HL-60 (cell line): ENCODE measurements around the gene STS.

Experiments
- DNase-seq, 2 experiments: peaks; one replicate each; pipeline ENCODE4 v3.0.0-alpha.2; 2010 to 2020; ENCODE audit warnings: low read depth in 1 of 2, low spot score in 1 of 2
- H3K27ac ChIP-seq: fragments of 250-450 bp; sonication (Bioruptor Pico); replicated peaks from 2 replicates; pipeline ENCODE4 v1.5.1; 2020; ENCODE audit warnings: mild to moderate bottlenecking, moderate library complexity
- H3K27me3 ChIP-seq: fragments of 250-450 bp; sonication (Bioruptor Pico); 2 replicates; pipeline ENCODE4 v1.5.1; 2021; ENCODE audit warnings: mild to moderate bottlenecking, moderate library complexity; ENCODE audit not compliant: insufficient read depth, poor library complexity, severe bottlenecking
- H3K4me3 ChIP-seq: replicated peaks from 2 replicates; pipeline ENCODE4 v1.5.1; 2011; ENCODE audit warnings: mild to moderate bottlenecking, control low read depth, low read length; ENCODE audit not compliant: insufficient read depth
- GABPA ChIP-seq: IDR thresholded peaks from 2 replicates; pipeline ENCODE4 v1.6.1; 2012; ENCODE audit warnings: low read depth
- POLR2AphosphoS5 ChIP-seq: IDR thresholded peaks from 2 replicates; pipeline ENCODE4 v1.6.1; 2012; ENCODE audit warnings: low read depth
- SPI1 ChIP-seq: IDR thresholded peaks from 2 replicates; pipeline ENCODE4 v1.6.1; 2012; ENCODE audit warnings: low read depth, mild to moderate bottlenecking, borderline replicate concordance
- TF ChIP-seq, protein P1 (sequence below): IDR thresholded peaks from one replicate; pipeline ENCODE4 v1.5.1; 2011; ENCODE audit warnings: low read length, control low read depth, inconsistent platforms; ENCODE audit not compliant: insufficient read depth
- TF ChIP-seq, protein P2 (sequence below): IDR thresholded peaks from 2 replicates; pipeline ENCODE4 v1.6.1; 2012; ENCODE audit warnings: low read depth; ENCODE audit not compliant: insufficient replicate concordance

The STS gene

DNA sequence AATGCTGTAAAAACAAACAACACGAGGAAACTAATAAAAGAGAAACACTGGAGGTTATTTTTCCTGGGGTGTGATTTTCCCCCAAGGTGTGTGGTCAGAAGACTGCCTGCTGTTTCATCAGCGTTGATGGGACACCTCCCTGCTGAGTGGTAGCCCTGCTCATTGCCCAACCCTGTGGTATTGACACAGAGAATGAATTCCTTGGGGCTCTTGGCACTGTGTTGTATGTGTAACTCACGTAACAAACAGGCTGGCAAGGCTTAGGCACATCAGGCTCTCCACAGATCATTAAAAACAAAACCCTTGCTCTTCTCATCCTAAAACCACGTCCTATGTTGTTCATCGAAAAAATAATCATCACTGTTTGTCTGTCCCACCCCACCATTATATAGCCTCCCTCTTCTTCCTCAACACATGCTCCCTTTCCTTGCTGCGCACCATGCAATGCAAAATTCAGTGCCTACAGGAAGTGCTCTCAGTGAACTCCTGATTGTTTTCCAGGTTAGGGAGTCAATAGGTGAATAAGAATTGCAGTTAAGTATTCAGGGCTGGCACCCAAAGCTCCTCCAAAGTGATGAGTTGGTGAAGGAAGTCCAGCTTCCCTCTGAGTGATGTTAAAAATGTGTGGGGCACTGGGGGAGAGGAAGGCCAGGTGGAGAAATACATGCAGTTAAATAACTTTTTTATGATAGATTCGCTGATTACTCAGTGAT, 11.8 kb downstream of the STS start:
- H3K27me3 ChIP-seq: no peaks in the 10 kb centered on the region
- H3K27ac ChIP-seq: no peak overlapping the region
- peak in 1 of 2 experiments; percentile 70 for DNase-seq
- no peak overlapping the region for H3K4me3 ChIP-seq
- TF ChIP-seq, protein P1, sequence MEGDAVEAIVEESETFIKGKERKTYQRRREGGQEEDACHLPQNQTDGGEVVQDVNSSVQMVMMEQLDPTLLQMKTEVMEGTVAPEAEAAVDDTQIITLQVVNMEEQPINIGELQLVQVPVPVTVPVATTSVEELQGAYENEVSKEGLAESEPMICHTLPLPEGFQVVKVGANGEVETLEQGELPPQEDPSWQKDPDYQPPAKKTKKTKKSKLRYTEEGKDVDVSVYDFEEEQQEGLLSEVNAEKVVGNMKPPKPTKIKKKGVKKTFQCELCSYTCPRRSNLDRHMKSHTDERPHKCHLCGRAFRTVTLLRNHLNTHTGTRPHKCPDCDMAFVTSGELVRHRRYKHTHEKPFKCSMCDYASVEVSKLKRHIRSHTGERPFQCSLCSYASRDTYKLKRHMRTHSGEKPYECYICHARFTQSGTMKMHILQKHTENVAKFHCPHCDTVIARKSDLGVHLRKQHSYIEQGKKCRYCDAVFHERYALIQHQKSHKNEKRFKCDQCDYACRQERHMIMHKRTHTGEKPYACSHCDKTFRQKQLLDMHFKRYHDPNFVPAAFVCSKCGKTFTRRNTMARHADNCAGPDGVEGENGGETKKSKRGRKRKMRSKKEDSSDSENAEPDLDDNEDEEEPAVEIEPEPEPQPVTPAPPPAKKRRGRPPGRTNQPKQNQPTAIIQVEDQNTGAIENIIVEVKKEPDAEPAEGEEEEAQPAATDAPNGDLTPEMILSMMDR: no peak
- TF ChIP-seq, protein P2, sequence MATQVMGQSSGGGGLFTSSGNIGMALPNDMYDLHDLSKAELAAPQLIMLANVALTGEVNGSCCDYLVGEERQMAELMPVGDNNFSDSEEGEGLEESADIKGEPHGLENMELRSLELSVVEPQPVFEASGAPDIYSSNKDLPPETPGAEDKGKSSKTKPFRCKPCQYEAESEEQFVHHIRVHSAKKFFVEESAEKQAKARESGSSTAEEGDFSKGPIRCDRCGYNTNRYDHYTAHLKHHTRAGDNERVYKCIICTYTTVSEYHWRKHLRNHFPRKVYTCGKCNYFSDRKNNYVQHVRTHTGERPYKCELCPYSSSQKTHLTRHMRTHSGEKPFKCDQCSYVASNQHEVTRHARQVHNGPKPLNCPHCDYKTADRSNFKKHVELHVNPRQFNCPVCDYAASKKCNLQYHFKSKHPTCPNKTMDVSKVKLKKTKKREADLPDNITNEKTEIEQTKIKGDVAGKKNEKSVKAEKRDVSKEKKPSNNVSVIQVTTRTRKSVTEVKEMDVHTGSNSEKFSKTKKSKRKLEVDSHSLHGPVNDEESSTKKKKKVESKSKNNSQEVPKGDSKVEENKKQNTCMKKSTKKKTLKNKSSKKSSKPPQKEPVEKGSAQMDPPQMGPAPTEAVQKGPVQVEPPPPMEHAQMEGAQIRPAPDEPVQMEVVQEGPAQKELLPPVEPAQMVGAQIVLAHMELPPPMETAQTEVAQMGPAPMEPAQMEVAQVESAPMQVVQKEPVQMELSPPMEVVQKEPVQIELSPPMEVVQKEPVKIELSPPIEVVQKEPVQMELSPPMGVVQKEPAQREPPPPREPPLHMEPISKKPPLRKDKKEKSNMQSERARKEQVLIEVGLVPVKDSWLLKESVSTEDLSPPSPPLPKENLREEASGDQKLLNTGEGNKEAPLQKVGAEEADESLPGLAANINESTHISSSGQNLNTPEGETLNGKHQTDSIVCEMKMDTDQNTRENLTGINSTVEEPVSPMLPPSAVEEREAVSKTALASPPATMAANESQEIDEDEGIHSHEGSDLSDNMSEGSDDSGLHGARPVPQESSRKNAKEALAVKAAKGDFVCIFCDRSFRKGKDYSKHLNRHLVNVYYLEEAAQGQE: no peak
- TF ChIP-seq GABPA: no peak
- TF ChIP-seq SPI1: no peak
- no peak for TF ChIP-seq POLR2AphosphoS5

DNA sequence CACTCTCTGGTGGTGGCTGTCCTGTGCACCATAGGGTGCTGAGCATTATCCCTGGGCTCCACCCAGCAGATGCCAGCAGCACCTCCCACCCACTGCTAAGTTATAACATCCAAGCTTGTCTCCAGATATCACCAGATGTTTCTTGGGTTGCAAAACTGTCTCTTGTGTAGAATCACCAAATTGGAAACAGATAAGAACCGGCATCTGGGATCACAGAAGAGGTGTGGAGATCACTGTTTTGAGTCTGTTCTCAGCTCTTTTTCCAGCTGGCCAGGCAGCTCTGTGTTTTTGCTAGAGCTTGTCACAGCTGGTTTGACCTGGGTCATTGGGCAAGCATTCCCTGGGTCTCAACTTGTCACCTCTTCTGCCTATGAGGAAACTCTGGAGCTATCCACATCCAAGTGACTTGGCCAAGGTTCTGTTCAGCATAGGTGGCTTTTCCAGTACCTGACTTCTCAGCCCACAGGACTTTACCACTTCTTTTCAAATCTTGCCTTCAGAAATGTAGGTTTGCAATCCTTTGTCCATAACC, 15.7 kb downstream of the STS start:
- Histone ChIP-seq H3K4me3 (no peak overlapping the region), H3K27ac (no peak overlapping the region), H3K27me3 (no peaks in the 10 kb centered on the region)
- DNase-seq: no peak
- TF ChIP-seq POLR2AphosphoS5 (no peak), SPI1 (no peak), GABPA (no peak)
- TF ChIP-seq, protein P1: no peak
- TF ChIP-seq, protein P2: no peak

DNA sequence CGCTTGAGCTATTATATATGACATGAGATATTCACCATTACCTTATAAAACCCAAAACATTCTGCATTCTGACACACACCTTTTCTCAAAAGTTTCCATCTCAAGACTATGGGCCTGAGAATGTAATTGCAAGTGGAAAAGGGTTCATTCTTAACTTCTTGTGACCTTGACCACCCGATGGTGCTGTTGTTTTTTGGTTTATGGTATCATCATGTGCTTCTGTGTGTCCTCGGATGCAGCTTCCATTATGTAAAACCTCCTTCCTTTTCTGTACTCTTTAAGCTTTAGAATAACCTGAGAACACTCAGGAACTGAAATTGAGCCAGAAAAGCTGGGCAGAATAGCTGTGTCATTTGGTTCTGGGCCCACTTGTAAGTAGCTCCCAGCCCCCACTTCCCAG, 16.7 kb downstream of the STS start:
- Histone ChIP-seq H3K4me3 (no peak overlapping the region), H3K27me3 (no peaks in the 10 kb centered on the region), H3K27ac (no peak overlapping the region)
- no peak for TF ChIP-seq GABPA
- TF ChIP-seq POLR2AphosphoS5: no peak
- TF ChIP-seq, protein P2: no peak
- TF ChIP-seq SPI1: no peak
- TF ChIP-seq, protein P1: no peak
- DNase-seq: no peak
